Subcutaneous preadipocyte (primary cell): ENCODE measurements around the gene POU4F1. TPM values are rescaled to one million over a fixed set of nuclear protein-coding genes. Genes with fewer than 3 reads are reported as not detected.

Source experiments
- total RNA-seq: library from RNA; depleted of rRNA; stranded (reverse); fragments of >200 nt; gene quantifications from 2 replicates; pipeline ENCODE4 v1.2.3, GENCODE V29; 2012

Gene POU4F1, protein sequence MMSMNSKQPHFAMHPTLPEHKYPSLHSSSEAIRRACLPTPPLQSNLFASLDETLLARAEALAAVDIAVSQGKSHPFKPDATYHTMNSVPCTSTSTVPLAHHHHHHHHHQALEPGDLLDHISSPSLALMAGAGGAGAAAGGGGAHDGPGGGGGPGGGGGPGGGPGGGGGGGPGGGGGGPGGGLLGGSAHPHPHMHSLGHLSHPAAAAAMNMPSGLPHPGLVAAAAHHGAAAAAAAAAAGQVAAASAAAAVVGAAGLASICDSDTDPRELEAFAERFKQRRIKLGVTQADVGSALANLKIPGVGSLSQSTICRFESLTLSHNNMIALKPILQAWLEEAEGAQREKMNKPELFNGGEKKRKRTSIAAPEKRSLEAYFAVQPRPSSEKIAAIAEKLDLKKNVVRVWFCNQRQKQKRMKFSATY
- total RNA-seq: not detected in 2 replicates

DNA sequence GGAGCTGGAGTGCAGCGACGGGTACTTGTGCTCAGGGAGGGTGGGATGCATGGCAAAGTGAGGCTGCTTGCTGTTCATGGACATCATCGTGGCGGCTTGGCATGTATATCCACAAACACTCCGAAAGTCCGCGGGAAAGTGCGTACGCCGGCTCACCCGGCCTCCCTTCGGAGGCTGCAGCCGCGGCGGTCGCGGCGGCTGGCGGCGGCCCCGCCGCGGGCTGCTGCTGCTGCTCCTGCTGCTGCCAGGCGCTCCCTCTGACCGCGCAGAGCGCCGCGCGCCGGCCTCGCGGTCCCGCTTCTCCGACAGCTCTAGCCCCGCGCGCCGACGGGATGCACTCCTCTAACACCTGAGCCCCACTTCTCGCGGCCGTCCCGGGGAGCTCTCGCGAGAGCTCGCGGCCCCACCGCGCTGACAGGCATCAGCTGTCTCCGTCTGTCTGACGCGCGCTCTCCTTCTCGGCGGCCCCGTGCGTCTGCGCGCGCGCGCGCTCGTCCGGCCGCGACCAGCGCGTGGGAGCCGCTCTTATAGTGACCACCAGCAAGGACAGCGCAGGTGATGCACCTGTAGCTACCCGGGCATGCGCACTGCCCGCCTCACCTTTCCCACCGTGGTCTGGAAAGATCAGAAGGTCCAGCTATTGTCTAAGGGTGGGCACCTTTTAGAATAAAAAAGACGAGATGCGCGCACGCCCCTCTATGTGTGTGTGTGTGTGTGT lies at the start of gene POU4F1:
Gene POU4F1 (minus strand): TSS at position 313 of the 718 bp plus-strand sequence. CDS start 226 bp downstream, at position 87.

Other genes starting within 250 kb of the POU4F1 start
- gene OBI1, start 55.6 kb upstream of the POU4F1 start, total RNA-seq: 10.3 and 16.4 TPM in 2 replicates